HL-60 (cell line): ENCODE measurements around the gene EMP3.

ENCODE experiments used
- DNase-seq, 2 experiments: peaks; one replicate each; pipeline ENCODE4 v3.0.0-alpha.2; 2010 to 2020; ENCODE audit warnings: low read depth in 1 of 2, low spot score in 1 of 2
- H3K27ac ChIP-seq: fragments of 250-450 bp; sonication (Bioruptor Pico); replicated peaks from 2 replicates; pipeline ENCODE4 v1.5.1; 2020; ENCODE audit warnings: mild to moderate bottlenecking, moderate library complexity
- H3K27me3 ChIP-seq: fragments of 250-450 bp; sonication (Bioruptor Pico); 2 replicates; pipeline ENCODE4 v1.5.1; 2021; ENCODE audit warnings: mild to moderate bottlenecking, moderate library complexity; ENCODE audit not compliant: insufficient read depth, poor library complexity, severe bottlenecking
- H3K4me3 ChIP-seq: replicated peaks from 2 replicates; pipeline ENCODE4 v1.5.1; 2011; ENCODE audit warnings: mild to moderate bottlenecking, control low read depth, low read length; ENCODE audit not compliant: insufficient read depth
- CTCF ChIP-seq: IDR thresholded peaks from one replicate; pipeline ENCODE4 v1.5.1; 2011; ENCODE audit warnings: low read length, control low read depth, inconsistent platforms; ENCODE audit not compliant: insufficient read depth
- GABPA ChIP-seq: IDR thresholded peaks from 2 replicates; pipeline ENCODE4 v1.6.1; 2012; ENCODE audit warnings: low read depth
- POLR2AphosphoS5 ChIP-seq: IDR thresholded peaks from 2 replicates; pipeline ENCODE4 v1.6.1; 2012; ENCODE audit warnings: low read depth
- SPI1 ChIP-seq: IDR thresholded peaks from 2 replicates; pipeline ENCODE4 v1.6.1; 2012; ENCODE audit warnings: low read depth, mild to moderate bottlenecking, borderline replicate concordance
- TF ChIP-seq, protein P1 (sequence below): IDR thresholded peaks from 2 replicates; pipeline ENCODE4 v1.6.1; 2012; ENCODE audit warnings: low read depth; ENCODE audit not compliant: insufficient replicate concordance

EMP3 gene

GRCh38 chr19:48292798-48293197 lies 32.6 kb upstream of the EMP3 start:
- H3K27ac ChIP-seq = no peak overlapping the region
- no peak overlapping the region for H3K4me3 ChIP-seq
- no peak for DNase-seq
- TF ChIP-seq SPI1 (no peak), CTCF (no peak), POLR2AphosphoS5 (no peak), GABPA (no peak)
- TF ChIP-seq, protein P1, sequence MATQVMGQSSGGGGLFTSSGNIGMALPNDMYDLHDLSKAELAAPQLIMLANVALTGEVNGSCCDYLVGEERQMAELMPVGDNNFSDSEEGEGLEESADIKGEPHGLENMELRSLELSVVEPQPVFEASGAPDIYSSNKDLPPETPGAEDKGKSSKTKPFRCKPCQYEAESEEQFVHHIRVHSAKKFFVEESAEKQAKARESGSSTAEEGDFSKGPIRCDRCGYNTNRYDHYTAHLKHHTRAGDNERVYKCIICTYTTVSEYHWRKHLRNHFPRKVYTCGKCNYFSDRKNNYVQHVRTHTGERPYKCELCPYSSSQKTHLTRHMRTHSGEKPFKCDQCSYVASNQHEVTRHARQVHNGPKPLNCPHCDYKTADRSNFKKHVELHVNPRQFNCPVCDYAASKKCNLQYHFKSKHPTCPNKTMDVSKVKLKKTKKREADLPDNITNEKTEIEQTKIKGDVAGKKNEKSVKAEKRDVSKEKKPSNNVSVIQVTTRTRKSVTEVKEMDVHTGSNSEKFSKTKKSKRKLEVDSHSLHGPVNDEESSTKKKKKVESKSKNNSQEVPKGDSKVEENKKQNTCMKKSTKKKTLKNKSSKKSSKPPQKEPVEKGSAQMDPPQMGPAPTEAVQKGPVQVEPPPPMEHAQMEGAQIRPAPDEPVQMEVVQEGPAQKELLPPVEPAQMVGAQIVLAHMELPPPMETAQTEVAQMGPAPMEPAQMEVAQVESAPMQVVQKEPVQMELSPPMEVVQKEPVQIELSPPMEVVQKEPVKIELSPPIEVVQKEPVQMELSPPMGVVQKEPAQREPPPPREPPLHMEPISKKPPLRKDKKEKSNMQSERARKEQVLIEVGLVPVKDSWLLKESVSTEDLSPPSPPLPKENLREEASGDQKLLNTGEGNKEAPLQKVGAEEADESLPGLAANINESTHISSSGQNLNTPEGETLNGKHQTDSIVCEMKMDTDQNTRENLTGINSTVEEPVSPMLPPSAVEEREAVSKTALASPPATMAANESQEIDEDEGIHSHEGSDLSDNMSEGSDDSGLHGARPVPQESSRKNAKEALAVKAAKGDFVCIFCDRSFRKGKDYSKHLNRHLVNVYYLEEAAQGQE = no peak
- no peaks in the 10 kb centered on the region for H3K27me3 ChIP-seq

DNA sequence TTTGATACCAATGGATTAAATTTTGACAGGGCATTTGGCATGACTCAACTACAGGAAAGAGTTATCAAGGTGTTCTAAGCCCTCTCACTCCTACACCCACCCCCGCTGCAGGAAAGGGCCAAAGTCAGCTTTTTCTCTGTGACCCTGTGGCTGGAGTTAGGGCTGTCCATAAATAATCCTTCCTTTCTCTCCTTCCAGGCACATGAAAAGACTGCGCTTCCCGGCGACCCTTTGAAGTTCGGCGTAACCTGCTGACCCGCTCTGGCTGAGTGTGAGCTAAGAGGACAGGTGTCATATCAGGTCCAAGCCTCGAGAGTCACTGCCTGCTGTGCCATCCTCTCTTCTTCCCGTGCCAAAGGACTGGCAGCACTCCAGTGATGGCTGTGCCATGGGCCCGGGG lies 29.9 kb upstream of the EMP3 start:
- Histone ChIP-seq H3K4me3 (no peak overlapping the region), H3K27me3 (no peaks in the 10 kb centered on the region), H3K27ac (no peak overlapping the region)
- DNase-seq = no peak
- TF ChIP-seq POLR2AphosphoS5 (no peak), GABPA (no peak)
- TF ChIP-seq, protein P1 = no peak

- no peak for DNase-seq
- TF ChIP-seq, protein P1 = no peak
- TF ChIP-seq POLR2AphosphoS5 = no peak
- TF ChIP-seq SPI1 = no peak
- no peak for TF ChIP-seq GABPA
- TF ChIP-seq CTCF = no peak
- H3K27me3 ChIP-seq = no peaks in the 10 kb centered on the region
- no peak overlapping the region for H3K4me3 ChIP-seq
- no peak overlapping the region for H3K27ac ChIP-seq
These were observed 28.2 kb upstream of the EMP3 start for GRCh38 chr19:48296963-48297734.
